DOHH2 (cell line): ENCODE measurements around the gene C3orf18.

Experiments used
- H3F3A ChIP-seq: fragments of 200-600 bp; sonication (generic), shearing (Covaris generic); 2 replicates; pipeline ENCODE4 v1.6.0; 2016; ENCODE audit warnings: antibody characterized with exemption, mild to moderate bottlenecking; ENCODE audit not compliant: control insufficient read depth, insufficient read depth
- H3K27ac ChIP-seq: fragments of 200-600 bp; sonication (generic); 2 replicates; pipeline ENCODE4 v1.5.1; 2014; ENCODE audit warnings: low read depth, mild to moderate bottlenecking, low read length, moderate library complexity
- H3K27me3 ChIP-seq: fragments of 200-600 bp; sonication (generic); 2 replicates; pipeline ENCODE4 v1.6.1; 2014; ENCODE audit warnings: mild to moderate bottlenecking, low read length, mixed read lengths; ENCODE audit not compliant: control insufficient read depth
- H3K36me3 ChIP-seq: fragments of 200-600 bp; sonication (generic); 2 replicates; pipeline ENCODE4 v1.6.1; 2014; ENCODE audit warnings: mild to moderate bottlenecking, low read length, moderate library complexity, mixed read lengths; ENCODE audit not compliant: control insufficient read depth
- H3K4me1 ChIP-seq: fragments of 200-600 bp; sonication (generic); 2 replicates; pipeline ENCODE4 v1.6.1; 2014; ENCODE audit warnings: mild to moderate bottlenecking, low read length, mixed read lengths; ENCODE audit not compliant: control insufficient read depth
- H3K4me2 ChIP-seq: fragments of 200-600 bp; sonication (generic); 2 replicates; pipeline ENCODE4 v1.6.0; 2014; ENCODE audit warnings: mild to moderate bottlenecking, low read length, moderate library complexity
- H3K4me3 ChIP-seq: fragments of 200-600 bp; sonication (generic); 2 replicates; pipeline ENCODE4 v1.5.1; 2014; ENCODE audit warnings: mild to moderate bottlenecking, low read length, mixed read lengths
- H3K79me2 ChIP-seq: fragments of 200-600 bp; sonication (generic); 2 replicates; pipeline ENCODE4 v1.6.1; 2014; ENCODE audit warnings: mild to moderate bottlenecking, low read length, mixed read lengths; ENCODE audit not compliant: control insufficient read depth
- H3K9me2 ChIP-seq: fragments of 200-600 bp; sonication (generic); replicated peaks from 2 replicates; pipeline ENCODE4 v1.6.1; 2014; ENCODE audit warnings: mild to moderate bottlenecking, low read length, mixed read lengths; ENCODE audit not compliant: control insufficient read depth
- H3K9me3 ChIP-seq: fragments of 200-600 bp; sonication (generic); 2 replicates; pipeline ENCODE4 v1.6.1; 2014; ENCODE audit warnings: antibody characterized with exemption, low read length, mixed read lengths; ENCODE audit not compliant: control insufficient read depth, insufficient read depth
- H4K20me1 ChIP-seq: fragments of 200-600 bp; sonication (generic); 2 replicates; pipeline ENCODE4 v1.6.0; 2014; ENCODE audit warnings: low read depth, mild to moderate bottlenecking, antibody characterized with exemption, low read length, moderate library complexity; ENCODE audit not compliant: control insufficient read depth, insufficient read depth
- EZH2phosphoT487 ChIP-seq: fragments of 200-600 bp; sonication (generic); IDR thresholded peaks from 2 replicates; pipeline ENCODE4 v1.6.1; 2017; ENCODE audit warnings: borderline replicate concordance, mild to moderate bottlenecking, antibody characterized with exemption, low read length, moderate library complexity, mixed read lengths
- TF ChIP-seq, protein P1 (sequence below): fragments of 200-600 bp; sonication (generic); IDR thresholded peaks from one replicate; pipeline ENCODE4 v1.5.1; 2014; ENCODE audit warnings: antibody characterized with exemption, mild to moderate bottlenecking, low read depth, low read length; ENCODE audit not compliant: poor library complexity, severe bottlenecking

The C3orf18 gene

DNA sequence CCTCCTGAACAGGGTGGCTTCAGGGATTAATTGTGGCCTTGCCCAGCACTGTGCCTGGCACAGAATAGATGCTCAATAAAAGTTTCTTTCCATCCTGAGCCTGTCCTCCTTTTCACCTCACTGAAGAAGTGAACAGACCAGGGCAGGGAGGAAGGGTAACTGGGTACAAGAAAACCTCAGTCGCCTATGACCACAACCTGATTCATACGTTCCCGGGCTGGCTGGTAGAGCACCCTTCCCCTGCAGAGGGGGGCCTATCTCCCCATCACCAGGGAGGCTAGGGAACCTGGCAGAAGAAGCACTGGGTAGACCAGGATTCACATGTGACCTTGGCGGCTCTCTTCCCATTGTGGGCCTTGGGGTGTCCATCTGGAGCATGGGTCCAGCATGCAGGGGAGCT is 36.3 kb downstream of the C3orf18 start:
- Histone ChIP-seq H3K4me2 (no peak overlapping the region), H3K9me3 (no peaks in the 10 kb centered on the region), H3F3A (no peaks in the 10 kb centered on the region), H3K4me3 (no peak overlapping the region), H3K36me3 (no peaks in the 10 kb centered on the region), H3K4me1 (no peaks in the 10 kb centered on the region), H3K27ac (no peak overlapping the region), H3K9me2 (no peaks in the 10 kb centered on the region), H3K79me2 (no peaks in the 10 kb centered on the region), H4K20me1 (no peaks in the 10 kb centered on the region), H3K27me3 (peaks cover 37% of the 10 kb centered on the region)
- TF ChIP-seq, protein P1, sequence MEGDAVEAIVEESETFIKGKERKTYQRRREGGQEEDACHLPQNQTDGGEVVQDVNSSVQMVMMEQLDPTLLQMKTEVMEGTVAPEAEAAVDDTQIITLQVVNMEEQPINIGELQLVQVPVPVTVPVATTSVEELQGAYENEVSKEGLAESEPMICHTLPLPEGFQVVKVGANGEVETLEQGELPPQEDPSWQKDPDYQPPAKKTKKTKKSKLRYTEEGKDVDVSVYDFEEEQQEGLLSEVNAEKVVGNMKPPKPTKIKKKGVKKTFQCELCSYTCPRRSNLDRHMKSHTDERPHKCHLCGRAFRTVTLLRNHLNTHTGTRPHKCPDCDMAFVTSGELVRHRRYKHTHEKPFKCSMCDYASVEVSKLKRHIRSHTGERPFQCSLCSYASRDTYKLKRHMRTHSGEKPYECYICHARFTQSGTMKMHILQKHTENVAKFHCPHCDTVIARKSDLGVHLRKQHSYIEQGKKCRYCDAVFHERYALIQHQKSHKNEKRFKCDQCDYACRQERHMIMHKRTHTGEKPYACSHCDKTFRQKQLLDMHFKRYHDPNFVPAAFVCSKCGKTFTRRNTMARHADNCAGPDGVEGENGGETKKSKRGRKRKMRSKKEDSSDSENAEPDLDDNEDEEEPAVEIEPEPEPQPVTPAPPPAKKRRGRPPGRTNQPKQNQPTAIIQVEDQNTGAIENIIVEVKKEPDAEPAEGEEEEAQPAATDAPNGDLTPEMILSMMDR = no peak
- TF ChIP-seq EZH2phosphoT487 = no peak

DNA sequence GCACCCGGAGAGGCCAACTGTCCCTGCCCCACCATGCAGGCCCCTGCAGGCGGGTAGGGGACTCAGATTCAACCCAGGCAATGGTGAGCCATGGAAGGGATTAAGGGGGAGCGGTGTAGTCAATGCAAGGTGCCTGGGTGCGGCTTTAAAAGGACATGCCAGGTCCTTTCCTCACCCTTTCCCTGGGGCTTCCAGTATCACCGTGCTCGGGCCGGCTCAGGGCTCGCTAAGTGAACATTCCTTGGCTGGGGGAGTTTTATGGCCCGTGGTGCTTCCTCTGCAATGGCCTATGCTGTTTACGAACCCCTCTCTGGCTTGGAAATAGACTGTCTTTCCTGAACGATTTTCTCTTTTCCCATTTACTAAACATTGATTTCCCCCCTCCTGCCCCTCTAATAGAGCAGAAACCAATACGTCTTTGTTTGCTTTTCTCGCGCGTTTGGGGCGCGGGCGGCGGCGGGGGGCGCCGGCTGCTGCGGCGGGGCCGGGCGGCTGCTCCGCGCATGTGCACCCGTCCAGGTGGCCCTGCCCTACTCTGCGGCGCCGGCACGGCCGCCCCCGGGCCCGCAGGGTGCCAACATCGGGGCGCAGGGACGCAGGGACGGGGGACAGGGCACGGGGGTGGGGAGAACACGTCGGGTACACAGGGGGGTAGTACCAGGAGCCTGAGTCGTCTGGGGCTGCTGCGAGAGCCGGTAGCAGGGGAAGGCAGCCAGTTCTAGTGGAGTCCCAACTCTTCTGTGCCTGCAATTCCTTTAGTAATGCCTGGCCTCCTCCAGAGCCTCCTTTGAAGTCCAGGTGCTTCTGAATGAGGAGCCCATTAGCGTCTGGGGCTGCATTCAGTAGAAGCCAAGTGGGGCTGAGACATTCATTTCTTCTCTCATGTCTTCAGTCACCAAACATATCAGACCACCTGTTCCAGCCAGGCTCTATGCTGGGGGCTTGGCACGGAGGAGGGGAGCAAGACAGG is 37.3 kb downstream of the C3orf18 start:
- Histone ChIP-seq H3K4me2 (no peak overlapping the region), H3K9me3 (no peaks in the 10 kb centered on the region), H3K27me3 (peaks cover 34% of the 10 kb centered on the region), H3K36me3 (no peaks in the 10 kb centered on the region), H3K4me1 (no peaks in the 10 kb centered on the region), H3K4me3 (no peak overlapping the region), H4K20me1 (no peaks in the 10 kb centered on the region), H3K79me2 (no peaks in the 10 kb centered on the region), H3K27ac (no peak overlapping the region), H3K9me2 (no peaks in the 10 kb centered on the region), H3F3A (no peaks in the 10 kb centered on the region)
- TF ChIP-seq EZH2phosphoT487 = no peak
- TF ChIP-seq, protein P1 = no peak

DNA sequence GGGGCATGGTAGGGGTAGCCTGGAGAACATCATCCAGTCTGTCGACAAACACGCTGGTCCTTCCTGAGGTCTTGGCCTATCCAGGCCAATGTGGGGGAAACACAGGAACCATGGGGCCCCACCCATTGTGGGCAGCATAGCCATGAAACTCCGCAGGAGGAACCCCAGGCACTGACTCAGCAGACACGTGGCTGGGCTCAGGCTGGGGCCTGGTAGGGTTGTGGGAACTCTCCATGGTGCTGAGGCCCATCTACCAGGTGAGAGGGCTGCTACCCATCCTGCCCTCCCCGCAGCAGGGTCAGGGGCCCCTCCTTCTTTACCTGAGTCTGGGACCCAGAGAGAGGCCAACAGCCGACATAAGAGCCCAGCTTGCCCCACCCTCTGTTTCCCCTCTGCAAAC is 41.6 kb downstream of the C3orf18 start:
- no peak for TF ChIP-seq EZH2phosphoT487
- TF ChIP-seq, protein P1 = no peak
- H3K4me1 ChIP-seq = no peaks in the 10 kb centered on the region

More for the DNA sequence above, 41.6 kb downstream of the C3orf18 start:
- Histone ChIP-seq H3K9me2 (no peaks in the 10 kb centered on the region), H3F3A (no peaks in the 10 kb centered on the region), H3K4me3 (no peak overlapping the region), H3K4me2 (no peak overlapping the region), H3K79me2 (no peaks in the 10 kb centered on the region), H3K27me3 (peaks cover 28% of the 10 kb centered on the region), H4K20me1 (no peaks in the 10 kb centered on the region), H3K9me3 (no peaks in the 10 kb centered on the region), H3K27ac (no peak overlapping the region), H3K36me3 (no peaks in the 10 kb centered on the region)
